GM20431 (cell line): ENCODE data around the gene HS3ST1.

Experiments
- in situ Hi-C: fragments of 300-500 bp; cut with MseI, MboI; formaldehyde crosslinking; loops from one replicate; pipeline ENCODE4 v1.15.0; 2020; ENCODE audit warnings: low sequenced_read_pairs; ENCODE audit not compliant: unreplicated experiment

HS3ST1 gene

DNA sequence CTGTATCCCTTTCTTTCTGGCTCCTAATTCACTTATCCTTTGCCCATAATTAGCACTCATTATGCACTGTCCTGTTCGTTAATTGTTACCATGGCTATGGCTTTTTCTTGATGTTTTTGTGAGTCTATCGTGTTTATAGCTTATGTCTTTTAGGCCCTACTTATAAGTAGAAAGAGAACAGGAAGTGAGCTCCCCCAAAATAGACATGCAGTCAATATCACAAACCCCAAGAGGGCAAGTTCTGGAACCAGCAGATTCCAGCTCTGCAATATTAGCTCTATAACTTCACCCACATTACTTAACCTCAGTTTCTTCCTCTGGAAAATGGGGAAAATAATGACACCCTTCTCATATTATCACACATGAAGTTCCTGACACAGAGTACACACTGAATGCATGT is 7.4 kb upstream of the HS3ST1 start:
- in situ Hi-C loops, result no loop called here

DNA sequence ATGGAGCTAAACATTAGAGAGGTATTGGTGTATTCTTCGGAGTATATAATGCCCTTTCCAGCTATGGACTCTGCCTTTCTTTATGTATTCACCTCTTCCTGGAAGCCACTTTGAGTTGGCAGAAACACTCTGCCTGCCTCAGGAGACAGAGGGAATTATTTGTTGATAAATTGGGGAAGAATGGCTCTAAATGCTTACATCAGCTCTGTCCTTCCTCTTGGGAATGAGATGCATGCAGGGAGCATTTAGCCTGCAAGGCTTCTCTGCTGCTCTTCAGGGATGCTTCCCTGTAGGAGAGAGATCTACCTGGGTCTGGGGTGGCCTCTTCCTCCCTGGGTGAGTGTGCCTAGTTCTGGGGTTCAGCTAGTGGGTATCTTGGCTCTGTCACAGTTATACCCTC is 6.9 kb upstream of the HS3ST1 start:
- in situ Hi-C loops, result no loop called here

DNA sequence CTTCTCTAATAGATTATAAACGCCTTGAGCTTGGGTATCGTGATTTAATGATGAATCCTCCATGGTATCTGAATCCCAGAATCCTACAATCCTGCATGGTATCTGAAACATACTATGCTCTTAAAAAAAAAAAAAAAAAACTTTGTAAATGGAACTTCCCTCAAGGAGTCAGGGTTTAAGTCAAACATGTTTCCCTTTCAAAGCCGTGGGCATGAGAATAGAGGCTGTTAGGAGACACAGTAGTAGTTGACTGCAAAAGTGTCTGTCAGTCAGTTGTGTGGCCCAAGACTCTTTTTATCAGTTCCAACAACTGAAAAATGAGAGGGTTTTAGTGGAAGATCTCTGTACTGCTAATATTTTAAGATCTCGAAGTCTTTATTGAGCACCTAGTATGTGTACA is 2.4 kb upstream of the HS3ST1 start:
- in situ Hi-C loops, result no loop called here

DNA sequence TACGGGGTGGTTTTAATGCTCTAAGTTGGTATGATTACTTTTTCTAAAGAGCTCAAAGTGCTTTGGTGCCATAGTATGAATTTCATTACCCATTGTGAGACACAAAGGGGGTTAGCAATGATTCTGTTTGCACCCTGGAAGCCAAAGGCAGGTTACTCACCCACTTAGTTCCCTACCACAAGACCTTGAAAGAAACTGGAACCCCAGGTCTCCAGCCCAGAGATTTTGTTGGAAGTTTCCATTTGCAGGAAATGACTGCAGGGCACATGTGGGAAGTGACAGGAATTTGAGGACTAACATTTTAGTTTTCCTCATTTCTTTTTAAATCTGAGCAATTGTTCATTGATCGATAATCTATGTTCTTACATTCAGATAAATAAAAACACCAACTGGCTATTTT is 1.8 kb upstream of the HS3ST1 start:
- in situ Hi-C loops, result no loop called here

DNA sequence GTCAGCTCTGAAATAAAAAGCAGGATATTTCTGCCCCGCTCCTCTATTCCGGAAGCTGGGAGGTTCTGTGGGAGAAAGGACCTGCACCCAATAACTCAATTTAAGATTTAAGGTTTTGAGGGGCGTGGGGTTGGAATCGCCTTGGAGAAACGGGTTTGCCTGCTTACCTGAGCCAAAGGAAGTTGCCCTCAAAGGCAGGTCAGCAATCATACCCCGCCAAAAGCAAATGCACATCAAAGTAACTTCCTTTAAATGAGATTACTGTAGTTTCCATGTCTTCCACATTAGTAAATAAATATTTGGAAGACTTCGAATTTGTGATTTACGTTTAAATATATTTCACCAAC is 978 bp upstream of the HS3ST1 start:
- in situ Hi-C loops, result loop anchor here (10.0 kb wide), 1 partner anchor 865 kb away; no protein-coding TSS in a partner anchor

DNA sequence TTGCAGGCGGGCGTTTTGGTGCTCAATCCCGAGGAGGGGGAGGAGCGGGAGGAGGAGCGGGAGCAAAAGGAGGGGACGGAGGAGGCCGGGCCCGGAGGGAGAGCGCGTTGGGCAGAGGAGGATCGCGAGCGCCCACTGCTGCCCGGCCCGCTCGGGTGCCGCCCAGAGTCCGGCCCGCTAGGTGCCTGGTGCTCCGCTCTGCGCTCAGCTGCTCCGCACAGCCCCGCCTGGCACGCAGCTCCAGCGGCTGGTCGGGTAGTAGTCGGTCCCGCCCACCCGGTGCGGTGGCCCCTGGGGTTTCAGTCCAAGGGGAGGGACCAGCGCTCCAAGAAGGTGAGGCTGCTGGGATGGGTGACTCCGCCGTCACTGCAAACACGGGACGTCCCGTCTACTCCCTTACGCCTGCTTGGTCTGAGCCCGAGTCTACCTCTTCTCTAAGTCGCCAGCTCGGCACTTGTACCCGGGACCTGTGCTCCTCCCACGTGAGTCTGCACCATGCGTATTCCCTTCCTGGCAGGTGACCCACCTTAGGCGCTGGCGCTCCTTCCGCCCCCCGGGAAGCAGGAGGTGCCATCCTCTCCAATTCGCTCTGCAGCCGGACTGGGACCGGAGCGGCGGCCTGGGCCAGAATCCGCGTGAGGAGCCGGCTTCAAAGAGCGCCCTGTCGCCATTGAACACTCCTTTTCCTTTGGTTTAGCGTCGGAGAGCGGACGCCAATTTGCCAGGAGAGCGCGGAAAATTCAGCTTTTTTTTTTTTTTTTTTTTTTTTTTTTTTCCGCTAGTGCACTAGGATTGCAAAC is 405 bp upstream of the HS3ST1 start:
- in situ Hi-C loops, result loop anchor here (10.0 kb wide), 1 partner anchor 864 kb away; no protein-coding TSS in a partner anchor

DNA sequence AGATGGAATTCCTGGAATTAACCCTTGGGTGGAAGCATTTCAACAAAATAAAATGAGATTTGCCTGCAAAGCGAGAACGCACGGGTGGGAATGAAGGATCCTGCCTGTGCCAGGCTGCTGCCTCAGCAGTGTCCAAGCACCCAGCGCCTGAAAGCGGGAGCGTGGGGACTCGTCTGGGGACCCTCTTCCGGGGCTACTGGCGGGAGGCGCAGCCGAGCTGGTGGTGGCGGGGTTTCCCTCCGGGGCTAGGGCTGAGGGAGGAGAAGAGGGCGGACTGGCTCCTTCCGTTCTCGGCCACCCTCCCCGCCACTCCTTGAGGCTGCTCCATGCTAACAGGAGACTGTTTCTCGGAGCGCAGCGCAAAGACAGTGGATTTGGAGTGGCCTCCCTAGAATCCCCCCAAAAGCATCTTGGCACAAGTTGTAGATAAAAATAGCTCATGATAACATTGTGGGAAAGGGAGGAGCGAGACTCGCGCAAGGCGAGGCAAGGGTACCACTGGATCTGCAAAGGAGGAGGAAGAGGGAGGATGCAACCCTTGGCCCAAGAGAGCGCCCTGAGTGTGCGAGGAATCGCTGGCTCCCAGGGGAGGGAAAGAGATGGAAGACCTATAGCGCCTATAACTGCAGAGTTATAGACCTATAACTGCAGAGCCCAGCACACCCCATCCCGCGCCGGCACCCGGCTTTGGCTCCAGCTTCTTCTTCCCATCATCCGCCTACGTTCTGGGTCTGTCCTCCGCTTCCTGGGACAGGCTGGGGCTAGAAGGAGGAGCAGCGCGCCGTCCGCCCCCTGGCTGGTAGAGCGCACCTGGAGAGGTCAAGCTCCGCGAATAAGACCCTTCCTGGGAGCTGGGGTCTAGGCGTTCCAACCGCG is 1.3 kb downstream of the HS3ST1 start:
- in situ Hi-C loops, result loop anchor here (10.0 kb wide), 1 partner anchor 863 kb away; no protein-coding TSS in a partner anchor

DNA sequence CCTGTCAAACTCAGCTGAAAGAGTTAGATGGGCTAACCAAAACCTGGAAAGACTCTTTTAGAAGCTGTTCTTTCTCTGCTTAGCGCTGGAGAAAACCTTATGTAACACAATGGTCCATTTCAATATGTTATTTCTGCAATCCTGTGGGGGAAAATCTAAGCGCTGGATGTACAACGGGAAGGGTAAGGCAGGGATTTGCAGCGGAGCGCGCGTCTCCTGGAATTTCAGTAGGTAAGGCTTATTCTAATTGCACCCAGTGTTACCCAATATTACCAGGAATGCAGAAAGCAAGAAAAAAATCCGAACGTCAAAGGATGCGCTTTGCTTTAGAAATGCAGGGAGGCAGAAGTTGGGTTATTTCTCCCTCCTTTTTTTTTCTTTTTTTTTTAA is 2.0 kb downstream of the HS3ST1 start:
- in situ Hi-C loops, result loop anchor here (10.0 kb wide), 1 partner anchor 862 kb away; no protein-coding TSS in a partner anchor

DNA sequence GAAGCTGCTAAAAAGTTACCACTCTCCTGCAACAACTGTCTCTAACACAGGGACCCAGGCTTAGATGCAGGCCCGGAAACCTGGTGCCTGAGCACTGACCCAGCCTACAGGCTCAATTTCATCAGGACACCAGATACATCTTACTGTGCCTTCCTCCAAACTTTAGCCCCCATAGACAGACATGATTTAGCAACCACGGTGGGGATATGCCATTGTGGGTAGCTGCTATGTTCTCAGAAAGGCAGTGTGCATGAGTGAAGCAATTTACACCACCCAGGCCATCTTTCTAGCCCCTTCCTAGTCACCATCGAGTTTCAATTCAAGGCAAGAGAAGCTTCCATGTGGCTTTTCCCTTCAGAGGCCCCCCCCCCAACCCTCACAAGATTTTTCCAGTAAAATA is 2.7 kb downstream of the HS3ST1 start:
- in situ Hi-C loops, result loop anchor here (10.0 kb wide), 1 partner anchor 861 kb away; no protein-coding TSS in a partner anchor

DNA sequence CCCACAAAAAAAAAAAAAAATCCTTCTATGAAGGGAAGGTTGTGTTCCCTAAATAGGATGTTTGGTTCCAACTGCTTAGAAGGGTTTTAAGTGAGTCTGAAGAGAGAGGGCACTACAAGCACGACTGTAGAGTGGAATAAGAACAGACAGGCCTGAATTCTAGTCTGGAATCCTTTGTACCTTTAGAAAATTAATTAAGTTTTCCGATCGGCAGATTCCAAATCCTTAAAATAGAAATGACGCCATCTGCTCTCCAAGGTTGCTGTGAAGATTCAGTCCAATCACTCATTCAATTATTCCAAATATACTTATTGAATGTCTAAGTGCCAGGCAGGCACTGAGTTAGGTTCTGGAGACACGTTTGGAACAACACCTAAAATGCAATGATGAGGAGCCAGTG is 3.8 kb downstream of the HS3ST1 start:
- in situ Hi-C loops, result loop anchor here (10.0 kb wide), 1 partner anchor 860 kb away; no protein-coding TSS in a partner anchor

DNA sequence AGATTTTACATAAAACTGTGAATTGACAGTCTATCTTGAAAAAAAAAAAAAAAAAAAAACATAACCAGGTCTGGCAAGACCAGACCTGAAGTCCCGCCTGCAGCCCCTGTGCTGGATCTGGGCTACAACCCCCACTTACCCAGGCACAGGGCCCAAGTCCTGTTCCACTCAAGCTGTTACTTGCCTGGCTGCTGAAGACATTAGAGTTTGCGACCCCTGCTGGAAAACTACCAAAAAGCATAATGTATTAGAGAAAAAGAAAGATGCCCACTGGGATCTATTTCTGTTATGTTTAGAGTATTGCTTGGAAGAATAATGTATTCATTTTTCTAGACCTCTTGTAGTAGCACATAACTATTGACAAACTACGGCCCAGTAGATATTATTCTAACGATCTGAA is 4.7 kb downstream of the HS3ST1 start:
- in situ Hi-C loops, result loop anchor here (10.0 kb wide), 1 partner anchor 859 kb away; no protein-coding TSS in a partner anchor

DNA sequence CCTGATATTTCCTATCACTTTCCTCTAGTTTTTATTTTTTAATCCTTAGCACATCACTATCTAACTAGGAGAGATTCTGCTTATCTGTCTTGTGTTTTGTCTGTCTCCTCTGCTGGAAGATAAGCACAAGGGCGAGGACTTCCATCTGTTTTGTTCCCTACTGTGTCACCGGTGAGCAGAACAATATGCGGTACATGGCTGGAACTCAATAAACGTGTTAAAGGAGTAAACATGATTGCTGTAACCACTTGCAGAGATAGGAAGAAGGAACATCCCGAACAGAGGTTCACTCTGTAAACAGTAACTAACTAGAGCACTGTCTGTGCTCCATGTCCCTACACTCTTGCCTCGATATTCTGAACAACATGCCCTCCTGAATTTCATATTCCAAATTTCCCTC is 5.2 kb downstream of the HS3ST1 start:
- in situ Hi-C loops, result loop anchor here (10.0 kb wide), 1 partner anchor 859 kb away; no protein-coding TSS in a partner anchor

DNA sequence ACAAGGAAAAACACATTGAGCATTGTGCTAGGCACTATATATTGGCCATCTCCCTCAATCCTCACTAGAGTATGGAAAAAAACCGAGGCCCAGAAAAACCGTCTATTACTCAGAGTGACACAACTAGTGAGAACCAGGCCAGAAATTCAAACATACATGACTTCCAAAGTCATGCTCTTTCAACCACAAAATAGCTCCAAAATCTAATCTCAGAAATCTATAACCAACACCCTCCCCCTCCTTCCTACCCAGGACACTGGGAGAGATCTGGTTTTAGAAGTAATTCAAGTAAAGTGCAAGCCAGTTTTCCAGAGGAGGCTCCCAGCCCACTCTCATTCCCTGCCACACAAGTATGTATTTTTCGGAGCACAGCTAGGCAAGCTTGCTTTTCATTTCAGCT is 7.6 kb downstream of the HS3ST1 start:
- in situ Hi-C loops, result loop anchor here (10.0 kb wide), 1 partner anchor 856 kb away; no protein-coding TSS in a partner anchor

DNA sequence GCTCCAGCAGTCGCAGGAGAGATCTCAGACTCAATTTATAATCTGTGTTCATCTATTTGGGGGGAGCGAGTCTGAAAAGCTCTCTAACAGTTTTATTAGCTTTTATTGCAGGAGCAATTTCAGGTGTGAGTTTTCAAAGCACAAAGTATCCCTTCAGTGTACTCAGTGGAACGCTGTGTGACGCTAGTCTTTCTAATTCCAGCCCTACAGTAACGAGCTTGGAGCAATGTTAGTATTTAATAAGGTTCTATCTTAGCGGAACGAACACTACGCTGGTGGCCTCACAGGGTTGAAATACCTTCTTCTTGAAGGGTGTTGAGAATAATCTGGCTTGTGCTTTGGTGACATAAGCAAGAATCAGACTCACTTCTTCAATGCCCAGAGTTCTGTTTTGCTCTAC is 8.4 kb downstream of the HS3ST1 start:
- in situ Hi-C loops, result loop anchor here (10.0 kb wide), 1 partner anchor 856 kb away; no protein-coding TSS in a partner anchor

DNA sequence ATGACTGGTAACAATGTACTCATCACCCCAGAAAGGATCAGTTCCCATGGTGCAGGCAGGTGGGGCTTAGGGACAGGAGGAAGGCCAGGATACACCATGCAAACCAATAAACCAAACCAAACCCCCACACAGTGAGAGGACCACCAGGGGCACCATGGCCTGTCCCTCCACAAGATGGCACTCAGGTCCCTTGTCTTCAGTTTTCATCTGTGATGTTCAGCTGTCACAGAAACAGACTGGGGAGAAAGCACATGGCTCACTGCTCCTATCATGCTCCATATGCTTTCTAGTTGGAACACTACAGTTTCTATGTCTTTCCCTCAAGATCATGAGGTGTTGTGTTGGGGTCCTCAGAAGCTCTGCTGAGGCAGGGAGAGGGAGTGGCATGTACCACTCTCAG is 10.1 kb downstream of the HS3ST1 start:
- in situ Hi-C loops, result no loop called here

DNA sequence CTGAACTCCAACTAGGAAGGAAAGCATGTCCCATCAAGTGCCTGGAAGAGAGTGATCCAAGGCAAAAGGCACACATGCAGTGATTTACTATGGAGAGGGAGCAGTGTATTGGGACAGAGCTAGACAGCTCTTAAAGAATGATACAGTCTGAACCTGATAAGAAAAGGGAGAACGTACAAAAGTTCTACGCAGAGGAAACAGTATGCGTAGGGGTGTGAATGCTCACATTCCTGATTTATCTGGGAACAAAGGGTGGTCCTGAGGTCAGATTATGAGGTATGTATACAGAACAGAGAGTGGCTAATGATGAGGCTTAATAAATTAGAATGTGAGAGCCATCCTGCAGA is 12.0 kb downstream of the HS3ST1 start:
- in situ Hi-C loops, result no loop called here

DNA sequence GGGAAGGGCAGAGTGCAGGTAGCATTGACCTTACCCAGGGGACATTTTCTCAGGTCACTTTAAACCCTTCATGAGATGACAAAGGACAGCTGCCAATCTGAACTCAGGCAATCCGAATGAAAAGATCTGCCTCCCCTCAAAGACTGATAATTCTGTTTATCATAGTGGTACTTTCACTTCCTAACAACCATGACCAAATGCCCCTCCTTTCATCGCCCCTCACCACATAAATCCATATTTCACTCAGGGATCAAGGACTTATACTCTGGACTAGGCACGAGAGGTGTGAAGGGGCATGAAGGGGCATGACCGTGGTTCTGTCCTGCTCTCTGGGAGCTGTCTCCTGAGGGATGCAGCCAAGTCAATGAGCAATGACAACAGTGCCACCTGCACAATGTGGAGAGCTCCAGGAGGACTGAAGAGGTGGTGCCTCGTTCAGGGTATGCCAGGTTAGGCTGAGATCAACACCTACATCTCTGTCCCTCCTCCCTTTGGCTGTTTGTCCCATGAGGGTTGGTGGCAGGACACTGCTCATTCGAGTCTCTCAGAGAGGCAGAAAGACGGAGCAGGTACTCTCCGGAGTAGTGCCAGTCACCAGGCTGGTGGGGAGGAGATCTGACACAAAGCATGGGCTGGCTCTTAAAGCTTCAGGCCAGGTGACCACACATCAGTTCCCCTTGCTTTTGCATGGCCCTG is 12.5 kb downstream of the HS3ST1 start:
- in situ Hi-C loops, result no loop called here

DNA sequence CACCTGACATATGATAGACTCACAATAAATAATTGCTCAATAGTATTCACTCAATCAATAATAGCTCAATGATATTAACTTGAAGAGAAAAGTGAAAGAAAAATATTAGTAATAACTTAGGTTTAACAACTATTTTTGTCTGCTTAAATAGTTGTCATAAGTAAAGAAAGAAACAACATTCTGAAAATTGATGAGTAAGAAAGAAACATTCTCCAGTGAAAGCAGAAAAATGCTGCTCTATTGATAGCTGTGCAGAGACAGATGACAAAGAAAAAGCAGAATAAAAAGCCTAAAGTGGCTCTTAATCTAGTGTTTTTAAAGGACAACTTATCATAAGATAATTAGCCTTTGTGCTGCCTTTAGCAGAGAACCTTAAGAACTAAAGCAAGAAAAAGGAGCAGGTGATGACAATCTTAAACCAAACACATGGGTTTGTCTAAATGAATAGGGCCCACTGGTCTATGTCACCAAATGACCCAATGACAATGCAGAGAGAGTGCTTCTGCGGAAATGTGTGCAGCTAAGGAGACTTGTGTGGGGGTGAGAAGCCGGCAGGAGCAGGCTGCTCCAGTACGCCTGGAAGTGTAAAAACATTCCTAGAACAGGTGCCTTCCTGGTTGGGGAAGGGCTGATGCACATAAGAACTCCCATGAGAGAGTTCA is 13.2 kb downstream of the HS3ST1 start:
- in situ Hi-C loops, result no loop called here

DNA sequence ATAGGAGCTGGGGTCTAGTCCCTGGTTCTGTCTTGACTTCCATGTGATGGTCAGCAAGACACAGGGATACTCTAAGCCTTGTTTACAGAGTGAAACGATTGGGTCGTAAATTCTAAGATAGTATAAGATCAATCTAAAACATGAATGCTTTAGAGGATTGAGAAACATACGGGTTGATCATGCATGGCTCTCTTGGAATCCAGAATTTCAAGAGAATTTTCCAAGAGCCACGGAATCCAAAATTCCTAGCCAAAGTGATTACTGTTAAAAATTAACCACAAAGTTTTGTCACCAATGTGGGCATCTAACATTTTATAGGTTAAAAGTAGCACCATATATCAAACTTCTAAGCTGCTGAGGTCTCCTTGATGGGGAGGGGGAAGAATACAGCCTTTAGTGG is 16.5 kb downstream of the HS3ST1 start:
- in situ Hi-C loops, result no loop called here

DNA sequence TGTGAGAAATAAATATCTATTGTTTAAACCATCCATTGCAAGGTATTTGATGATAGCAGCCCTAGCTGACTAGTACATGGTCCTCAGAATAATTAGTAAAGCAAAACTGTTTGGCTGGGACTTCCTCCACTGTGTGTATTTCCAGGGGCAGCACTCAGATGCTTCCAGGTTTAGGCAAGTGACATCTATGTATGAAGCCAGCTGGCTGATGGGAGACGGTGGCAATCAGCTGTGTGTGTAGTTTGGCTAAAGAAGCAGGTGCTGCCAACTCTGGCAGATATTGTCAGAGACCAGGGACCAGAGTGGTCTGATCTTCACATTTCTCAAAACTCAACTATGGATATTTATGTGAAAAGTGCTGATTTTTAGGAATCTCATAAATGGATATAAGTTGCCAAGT is 19.1 kb downstream of the HS3ST1 start:
- in situ Hi-C loops, result no loop called here
